Stimulated activated naive CD4-positive, alpha-beta T cell treated with Interleukin-2 at 50 U/mL for 16 hours (primary cell): ENCODE data around the gene PHOSPHO2.
"Not testable (repeated sequence)": the region's sequence is repeated elsewhere in the genome, so short reads cannot be mapped to it uniquely, and the experiment has no call there.

ENCODE experiments used
- DNase-seq: peaks from one replicate; lab custom pipeline; 2025; lab: John Stamatoyannopoulos, UW

PHOSPHO2 gene

GRCh38 chr2:169684135-169684565, 10.1 kb upstream of the PHOSPHO2 start:
- no peak for DNase-seq

DNA sequence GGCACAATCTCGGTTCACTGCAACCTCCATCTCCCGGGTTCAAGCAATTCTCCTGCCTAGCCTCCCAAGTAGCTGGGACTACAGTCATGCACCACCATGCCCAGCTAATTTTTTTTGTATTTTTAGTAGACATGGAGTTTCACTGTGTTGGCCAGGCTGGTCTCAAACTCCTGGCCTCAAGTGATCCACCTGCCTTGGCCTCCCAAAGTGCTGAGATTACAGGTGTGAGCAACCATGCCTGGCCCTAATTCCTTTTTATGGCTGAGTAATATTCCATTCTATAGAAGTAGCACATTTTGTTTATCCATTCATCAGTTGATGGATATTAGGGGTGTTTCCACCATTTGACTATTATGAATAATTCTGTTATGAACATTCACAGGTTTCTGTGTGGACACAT, 9.6 kb upstream of the PHOSPHO2 start:
- not testable (repeated sequence) for DNase-seq

- DNase-seq = not testable (repeated sequence)
These were observed 7.4 kb upstream of the PHOSPHO2 start for GRCh38 chr2:169686825-169687224.

DNA sequence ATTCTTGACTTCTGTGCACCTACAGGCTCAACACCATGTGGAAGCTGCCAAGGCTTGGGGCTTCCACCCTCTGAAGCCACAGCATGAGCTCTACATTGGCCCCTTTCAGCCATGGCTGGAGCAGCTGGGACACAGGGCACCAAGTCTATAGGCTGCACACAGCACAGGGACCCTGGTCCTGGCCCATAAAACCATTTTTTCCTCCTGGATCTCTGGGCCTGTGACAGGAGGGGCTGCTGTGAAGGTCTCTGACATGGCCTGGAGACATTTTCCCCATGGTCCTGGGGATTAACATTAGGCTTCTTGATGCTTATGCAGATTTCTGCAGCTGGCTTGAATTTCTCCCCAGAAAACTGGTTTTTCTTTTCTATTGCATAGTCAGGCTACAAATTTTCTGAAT, 6.3 kb upstream of the PHOSPHO2 start:
- DNase-seq = not testable (repeated sequence)

GRCh38 chr2:169690958-169691357, 3.3 kb upstream of the PHOSPHO2 start:
- no peak for DNase-seq

DNA sequence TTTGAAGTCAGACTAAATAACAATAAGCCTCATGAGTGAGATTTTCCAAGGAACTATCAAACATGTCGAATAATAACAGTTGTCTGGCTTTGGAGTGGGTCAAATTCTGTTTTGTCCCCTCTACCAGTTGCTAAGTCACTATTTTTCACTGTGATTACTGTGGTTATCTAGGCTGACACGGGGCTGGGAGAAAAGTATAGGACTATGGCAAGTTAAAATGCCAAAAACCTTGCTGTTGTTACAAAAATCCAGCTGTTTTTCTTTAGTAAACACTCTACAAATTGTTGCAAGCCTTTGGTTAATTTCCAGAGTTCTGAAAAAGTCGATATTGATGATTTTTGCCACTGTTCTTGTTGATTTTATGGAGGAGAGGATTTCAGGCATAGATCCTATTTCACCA, 1.6 kb upstream of the PHOSPHO2 start:
- no peak for DNase-seq

DNA sequence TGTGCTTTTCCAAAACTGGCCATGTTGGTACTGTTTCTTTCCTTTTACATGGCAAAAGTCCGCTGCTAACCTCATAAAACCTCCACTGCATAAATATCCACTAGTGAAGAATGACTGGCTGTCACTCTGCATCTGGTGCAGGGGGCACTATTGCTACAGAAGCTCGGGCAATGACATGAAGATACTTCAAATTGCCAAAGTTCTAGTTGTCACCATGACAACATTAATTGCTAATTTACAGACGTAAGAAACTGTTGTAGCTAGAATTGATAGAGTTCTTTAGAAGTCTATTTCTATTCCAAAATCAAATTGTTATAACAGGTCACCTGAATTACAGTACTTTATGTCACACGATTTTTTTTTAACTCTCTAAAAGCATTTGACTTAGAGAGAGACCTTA, 909 bp upstream of the PHOSPHO2 start:
- no peak for DNase-seq

DNA sequence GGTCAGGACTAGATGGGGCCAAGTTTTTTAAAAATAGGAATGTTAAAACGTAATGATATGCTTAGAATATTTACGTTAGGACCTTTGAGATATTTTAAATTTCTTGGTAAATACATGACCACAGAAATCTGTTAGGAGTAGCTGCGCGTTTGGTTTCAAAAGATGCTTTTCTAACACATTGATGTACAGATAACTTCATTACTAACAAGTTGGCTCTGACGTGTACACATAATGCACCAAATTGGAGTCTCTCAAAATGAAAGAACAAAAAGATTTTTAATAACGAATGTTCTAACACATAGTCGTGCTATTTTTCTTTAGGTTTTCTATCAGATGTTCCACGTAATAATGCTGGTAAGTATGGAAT, 608 bp downstream of the PHOSPHO2 start:
- DNase-seq = no peak

GRCh38 chr2:169696381-169696780, 2.1 kb downstream of the PHOSPHO2 start:
- DNase-seq = no peak

DNA sequence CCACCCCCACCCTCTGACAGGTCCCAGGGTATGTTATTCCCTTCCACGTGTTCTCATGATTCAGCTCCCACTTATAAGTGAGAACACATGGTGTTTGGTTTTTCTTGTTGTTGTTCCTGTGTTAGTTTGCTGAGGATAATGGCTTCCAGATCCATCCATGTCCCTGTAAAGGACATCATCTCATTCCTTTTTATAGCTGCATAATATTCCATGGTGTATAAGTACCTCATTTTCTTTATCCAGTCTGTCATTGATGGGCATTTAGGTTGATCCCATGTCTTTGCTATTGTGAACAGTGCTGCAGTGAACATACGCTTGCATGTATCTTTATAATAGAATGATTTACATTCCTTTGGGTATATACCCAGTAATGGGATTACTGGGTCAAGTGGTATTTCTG, 4.9 kb downstream of the PHOSPHO2 start:
- DNase-seq = not testable (repeated sequence)

DNA sequence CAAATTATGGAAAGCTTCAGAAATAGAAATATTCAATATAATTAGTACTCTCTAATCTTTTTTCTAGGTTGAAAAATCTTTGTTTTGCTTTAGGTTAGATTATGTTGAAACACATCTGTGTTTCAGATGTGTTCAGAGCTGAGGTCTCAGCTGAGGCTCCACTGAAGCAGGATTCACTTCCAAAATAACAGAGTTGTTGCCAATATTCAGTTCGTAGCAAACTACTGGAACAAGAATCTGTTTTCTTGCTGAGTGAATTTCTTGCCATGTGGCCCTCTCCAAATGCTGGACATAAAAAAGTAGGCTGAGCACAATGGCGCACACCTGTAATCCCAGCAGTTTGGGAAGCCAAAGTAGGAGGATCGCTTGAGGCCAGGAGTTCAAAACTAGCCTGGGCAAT, 8.7 kb downstream of the PHOSPHO2 start:
- DNase-seq = no peak

- DNase-seq = no peak
These were observed 10.0 kb downstream of the PHOSPHO2 start for GRCh38 chr2:169704160-169704708.

GRCh38 chr2:169705927-169706326, 11.7 kb downstream of the PHOSPHO2 start:
- no peak for DNase-seq

- no peak for DNase-seq
These were observed 13.4 kb downstream of the PHOSPHO2 start for GRCh38 chr2:169707626-169708025.

- no peak for DNase-seq
These were observed 15.1 kb downstream of the PHOSPHO2 start for GRCh38 chr2:169709331-169709730.

DNA sequence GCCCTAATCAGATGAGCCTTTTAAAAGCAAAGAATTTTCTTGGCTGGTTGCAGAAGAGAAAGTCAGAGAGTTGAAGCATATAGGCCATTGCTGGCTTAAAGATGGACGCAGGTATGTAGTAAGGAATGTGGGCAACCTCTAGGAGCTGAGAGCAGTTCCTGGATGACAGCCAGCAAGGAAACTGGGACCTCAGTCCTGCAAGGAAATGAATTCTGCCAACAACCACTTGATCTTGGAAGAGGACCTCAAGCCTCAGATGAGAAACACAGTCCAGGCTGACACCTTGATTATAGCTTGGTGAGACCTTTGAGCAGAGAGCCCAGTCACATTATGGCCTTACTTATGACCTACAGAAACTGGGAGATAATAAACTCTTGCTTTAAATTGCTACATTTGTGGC, 15.7 kb downstream of the PHOSPHO2 start:
- DNase-seq = no peak

GRCh38 chr2:169711751-169712509, 17.7 kb downstream of the PHOSPHO2 start:
- DNase-seq = no peak

DNA sequence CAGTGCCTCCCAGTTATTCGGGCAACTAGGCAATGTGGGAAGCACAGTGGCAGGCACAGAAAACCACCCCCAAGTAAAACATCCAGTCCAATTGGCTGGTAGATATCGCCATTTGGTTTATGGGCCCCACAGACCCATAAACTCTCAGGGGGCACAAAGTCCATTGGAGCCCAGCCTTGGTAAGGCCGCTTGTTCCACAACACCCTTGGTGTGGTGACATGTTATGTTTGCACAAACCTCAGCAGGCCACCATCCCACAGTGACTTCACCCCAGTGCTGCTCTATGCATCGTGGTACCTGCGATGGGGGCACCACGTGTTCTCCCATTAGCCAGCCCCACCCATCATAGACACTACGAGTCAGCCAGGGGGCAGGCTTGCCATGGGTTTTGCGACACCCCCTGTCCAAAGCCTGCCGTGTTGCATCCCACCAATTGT, 18.5 kb downstream of the PHOSPHO2 start:
- DNase-seq = no peak

DNA sequence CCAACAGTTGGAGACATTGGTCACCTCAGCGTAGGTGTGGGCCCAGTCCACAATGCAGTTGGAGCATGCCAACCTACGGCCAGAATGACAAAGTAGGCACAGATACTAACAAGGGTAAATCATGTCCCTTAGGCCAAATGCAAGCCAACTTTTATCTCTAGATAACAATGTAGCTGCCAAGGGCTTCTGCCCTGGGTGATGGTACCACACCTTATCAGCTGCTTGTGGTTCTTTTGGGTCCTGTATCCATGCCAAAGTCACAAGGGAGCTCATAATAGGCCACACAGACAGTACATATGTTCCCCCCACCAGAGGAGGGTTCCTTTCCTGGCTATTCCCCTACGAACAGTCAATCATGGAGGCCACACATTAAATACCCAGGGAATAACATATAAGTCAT, 19.1 kb downstream of the PHOSPHO2 start:
- no peak for DNase-seq

DNA sequence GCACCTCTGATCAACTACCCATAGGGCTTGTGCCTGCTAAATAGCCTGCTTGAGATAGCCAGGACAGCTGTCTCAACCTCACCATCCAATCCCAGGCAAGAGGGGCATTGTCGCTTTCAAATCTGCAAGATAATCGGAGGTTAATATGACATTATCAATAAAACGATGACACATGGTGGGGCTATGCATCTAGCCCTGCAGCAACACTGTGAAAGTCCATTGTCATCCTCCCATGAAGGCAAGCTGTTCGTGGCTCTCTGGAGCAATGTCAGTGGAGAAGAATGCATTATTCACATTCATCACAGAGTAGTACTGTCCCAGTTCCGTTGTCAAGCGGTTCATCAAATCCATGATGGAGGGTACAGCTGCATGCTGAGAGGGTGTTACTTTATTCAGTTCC, 20.4 kb downstream of the PHOSPHO2 start:
- no peak for DNase-seq

DNA sequence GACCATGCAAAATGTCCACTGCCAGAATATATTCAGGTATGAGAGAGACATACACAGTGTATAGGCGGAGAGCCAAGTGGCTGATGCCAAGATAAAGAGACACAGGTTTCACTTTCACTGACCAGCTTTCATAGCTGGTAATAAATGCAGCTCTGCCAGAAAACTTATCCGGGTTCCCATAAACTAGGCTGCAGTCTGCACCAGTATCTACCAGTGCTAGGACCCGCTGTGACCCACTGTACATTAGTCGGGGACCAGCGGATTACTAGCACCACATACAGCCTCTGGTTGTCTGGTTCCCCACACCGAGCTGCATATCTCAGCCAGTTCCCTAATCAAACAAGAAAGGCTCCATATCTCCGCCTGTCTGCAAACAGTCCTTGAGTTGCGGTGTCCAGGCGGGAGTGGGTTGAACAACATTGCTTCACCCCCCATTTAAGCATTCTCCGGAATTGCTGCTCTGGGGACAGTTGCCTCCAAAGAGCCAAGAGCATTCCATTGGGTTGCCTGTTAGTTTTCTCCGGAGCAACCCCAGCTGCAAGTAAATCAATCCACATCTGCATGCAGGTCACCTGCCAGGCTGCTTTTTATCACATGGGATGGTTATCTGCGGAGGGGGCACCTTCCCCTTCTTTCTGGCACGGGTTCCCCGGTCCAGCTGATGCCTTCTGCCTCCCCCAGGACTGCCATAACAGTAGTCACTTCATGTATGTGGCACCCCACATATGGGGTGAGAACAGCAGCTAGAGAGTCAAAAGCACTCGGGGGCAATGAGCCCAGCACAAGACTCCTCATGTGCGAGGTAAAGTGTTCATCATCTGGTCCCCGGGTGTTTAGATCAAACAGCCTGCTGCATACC, 21.3 kb downstream of the PHOSPHO2 start:
- DNase-seq = no peak

GRCh38 chr2:169716238-169716886, 22.1 kb downstream of the PHOSPHO2 start:
- no peak for DNase-seq
